ENCODE results near the gene KRTAP5-4. TPM values are rescaled to one million over a fixed set of nuclear protein-coding genes. Genes with fewer than 3 reads are reported as not detected.

Gene KRTAP5-4
- total and polyA plus RNA-seq, 2 donors (not counting 1 experiment from before 2014, with no cell fraction given): not detected

GRCh38 chr11:1660111-1660867 lies 38.4 kb upstream of the KRTAP5-4 start:
- no peak overlapping the region for H3K9ac ChIP-seq (ENCODE audit: insufficient read depth, low read length)
- no peaks in the 10 kb centered on the region for H3K4me1 ChIP-seq (ENCODE audit: control insufficient read depth, extremely low read depth, insufficient read depth, low read length)
- no peaks in the 10 kb centered on the region for H4K20me1 ChIP-seq (ENCODE audit: control insufficient read depth, extremely low read depth, insufficient read depth, low read length)
- H2AFZ ChIP-seq (ENCODE audit: low read length): no peak overlapping the region
- H3K79me2 ChIP-seq (ENCODE audit: control insufficient read depth, insufficient read depth, low read length): no peaks in the 10 kb centered on the region
- no peak overlapping the region for H3K4me3 ChIP-seq (replicated peaks in 1 of 4; ENCODE audit: control extremely low read depth in 1 of 4, insufficient read depth in 1 of 4, low read depth in 3 of 4, low read length in 4 of 4)
- no peaks in the 10 kb centered on the region for H3K36me3 ChIP-seq (ENCODE audit: control insufficient read depth, insufficient read depth, low read length)
- DNase-seq (ENCODE audit: low read depth in 2 of 2): no peak
- no peak for TF ChIP-seq EZH2 (IDR thresholded peaks at IDR 0.05; ENCODE audit: low read length, missing control alignments)
- TF ChIP-seq, protein P1, sequence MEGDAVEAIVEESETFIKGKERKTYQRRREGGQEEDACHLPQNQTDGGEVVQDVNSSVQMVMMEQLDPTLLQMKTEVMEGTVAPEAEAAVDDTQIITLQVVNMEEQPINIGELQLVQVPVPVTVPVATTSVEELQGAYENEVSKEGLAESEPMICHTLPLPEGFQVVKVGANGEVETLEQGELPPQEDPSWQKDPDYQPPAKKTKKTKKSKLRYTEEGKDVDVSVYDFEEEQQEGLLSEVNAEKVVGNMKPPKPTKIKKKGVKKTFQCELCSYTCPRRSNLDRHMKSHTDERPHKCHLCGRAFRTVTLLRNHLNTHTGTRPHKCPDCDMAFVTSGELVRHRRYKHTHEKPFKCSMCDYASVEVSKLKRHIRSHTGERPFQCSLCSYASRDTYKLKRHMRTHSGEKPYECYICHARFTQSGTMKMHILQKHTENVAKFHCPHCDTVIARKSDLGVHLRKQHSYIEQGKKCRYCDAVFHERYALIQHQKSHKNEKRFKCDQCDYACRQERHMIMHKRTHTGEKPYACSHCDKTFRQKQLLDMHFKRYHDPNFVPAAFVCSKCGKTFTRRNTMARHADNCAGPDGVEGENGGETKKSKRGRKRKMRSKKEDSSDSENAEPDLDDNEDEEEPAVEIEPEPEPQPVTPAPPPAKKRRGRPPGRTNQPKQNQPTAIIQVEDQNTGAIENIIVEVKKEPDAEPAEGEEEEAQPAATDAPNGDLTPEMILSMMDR (conservative IDR thresholded peaks at IDR 0.05 in 1 of 2, IDR thresholded peaks at IDR 0.05 in 1 of 2; ENCODE audit: low read depth in 1 of 2, low read length in 2 of 2): no peak
- H3K9me3 ChIP-seq (ENCODE audit: control insufficient read depth, insufficient read depth, low read depth, low read length): no peaks in the 10 kb centered on the region
- H3K27ac ChIP-seq (ENCODE audit: insufficient read depth, low read length): no peak overlapping the region
- H3K4me2 ChIP-seq (ENCODE audit: extremely low read depth, insufficient read depth, low read length): no peak overlapping the region
- peaks cover 2% of the 10 kb centered on the region for H3K27me3 ChIP-seq (ENCODE audit: control insufficient read depth, insufficient read depth, low read length)

- TF ChIP-seq, protein P1 (conservative IDR thresholded peaks at IDR 0.05 in 1 of 2, IDR thresholded peaks at IDR 0.05 in 1 of 2; ENCODE audit: low read depth in 1 of 2, low read length in 2 of 2): no peak
- TF ChIP-seq EZH2 (IDR thresholded peaks at IDR 0.05; ENCODE audit: low read length, missing control alignments): no peak
- no peak for DNase-seq (ENCODE audit: low read depth in 2 of 2)
- H3K4me2 ChIP-seq (ENCODE audit: extremely low read depth, insufficient read depth, low read length): no peak overlapping the region
- H3K9me3 ChIP-seq (ENCODE audit: control insufficient read depth, insufficient read depth, low read depth, low read length): no peaks in the 10 kb centered on the region
- H3K36me3 ChIP-seq (ENCODE audit: control insufficient read depth, insufficient read depth, low read length): no peaks in the 10 kb centered on the region
- no peaks in the 10 kb centered on the region for H3K4me1 ChIP-seq (ENCODE audit: control insufficient read depth, extremely low read depth, insufficient read depth, low read length)
- H3K9ac ChIP-seq (ENCODE audit: insufficient read depth, low read length): no peak overlapping the region
- no peak overlapping the region for H2AFZ ChIP-seq (ENCODE audit: low read length)
- no peaks in the 10 kb centered on the region for H4K20me1 ChIP-seq (ENCODE audit: control insufficient read depth, extremely low read depth, insufficient read depth, low read length)
- H3K27ac ChIP-seq (ENCODE audit: insufficient read depth, low read length): no peak overlapping the region
- H3K4me3 ChIP-seq (replicated peaks in 1 of 4; ENCODE audit: control extremely low read depth in 1 of 4, insufficient read depth in 1 of 4, low read depth in 3 of 4, low read length in 4 of 4): no peak overlapping the region
- peaks cover 4% of the 10 kb centered on the region for H3K27me3 ChIP-seq (ENCODE audit: control insufficient read depth, insufficient read depth, low read length)
- H3K79me2 ChIP-seq (ENCODE audit: control insufficient read depth, insufficient read depth, low read length): no peaks in the 10 kb centered on the region
Observed at GRCh38 chr11:1659506-1659905, 37.6 kb upstream of the KRTAP5-4 start.

DNA sequence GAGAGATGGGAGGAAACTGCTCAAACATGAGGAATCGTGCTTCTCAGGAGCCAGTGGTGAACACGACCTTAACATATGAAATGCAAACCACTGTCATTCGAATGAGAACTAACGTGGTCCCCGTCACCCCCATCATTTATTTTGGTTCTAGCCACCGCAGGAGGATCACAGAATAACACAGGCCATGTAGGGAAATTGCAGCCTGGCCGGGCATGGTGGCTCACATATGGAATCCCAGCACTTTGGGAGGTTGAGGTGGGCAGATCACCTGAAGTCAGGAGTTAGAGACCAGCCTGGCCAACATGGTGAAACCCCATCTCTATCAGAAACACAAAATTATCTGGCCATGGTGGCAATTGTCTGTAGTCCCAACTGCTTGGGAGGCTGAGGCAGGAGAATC lies 34.7 kb upstream of the KRTAP5-4 start:
- Histone ChIP-seq H3K4me2 (ENCODE audit: extremely low read depth, insufficient read depth, low read length) (no peak overlapping the region), H3K9me3 (ENCODE audit: control insufficient read depth, insufficient read depth, low read depth, low read length) (no peaks in the 10 kb centered on the region), H3K36me3 (ENCODE audit: control insufficient read depth, insufficient read depth, low read length) (no peaks in the 10 kb centered on the region), H3K79me2 (ENCODE audit: control insufficient read depth, insufficient read depth, low read length) (no peaks in the 10 kb centered on the region), H3K27me3 (ENCODE audit: control insufficient read depth, insufficient read depth, low read length) (peaks cover 4% of the 10 kb centered on the region), H3K4me3 (replicated peaks in 1 of 4; ENCODE audit: control extremely low read depth in 1 of 4, insufficient read depth in 1 of 4, low read depth in 3 of 4, low read length in 4 of 4) (no peak overlapping the region), H3K27ac (ENCODE audit: insufficient read depth, low read length) (no peak overlapping the region), H3K9ac (ENCODE audit: insufficient read depth, low read length) (no peak overlapping the region), H2AFZ (ENCODE audit: low read length) (no peak overlapping the region), H4K20me1 (ENCODE audit: control insufficient read depth, extremely low read depth, insufficient read depth, low read length) (no peaks in the 10 kb centered on the region), H3K4me1 (ENCODE audit: control insufficient read depth, extremely low read depth, insufficient read depth, low read length) (no peaks in the 10 kb centered on the region)
- TF ChIP-seq EZH2 (IDR thresholded peaks at IDR 0.05; ENCODE audit: low read length, missing control alignments): no peak
- TF ChIP-seq, protein P1 (conservative IDR thresholded peaks at IDR 0.05 in 1 of 2, IDR thresholded peaks at IDR 0.05 in 1 of 2; ENCODE audit: low read depth in 1 of 2, low read length in 2 of 2): no peak
- no peak for DNase-seq (ENCODE audit: low read depth in 2 of 2)
